GM19351 (cell line): ENCODE data around the gene HPCA.

Experiments
- ATAC-seq: cut with Tn5 transposase; IDR thresholded peaks from one replicate; pipeline ENCODE4 v1.9.1; 2021; ENCODE audit warnings: mild to moderate bottlenecking, moderate library complexity; ENCODE audit not compliant: unreplicated experiment

The HPCA gene

GRCh38 chr1:32886004-32886827 is at the start of gene HPCA:
Gene HPCA, plus strand, starts transcription at chr1:32886491. Its CDS starts 2,408 bp downstream, at chr1:32888899.
- no peak for ATAC-seq

GRCh38 chr1:32848354-32849063 is 37.8 kb upstream of the HPCA start:
- ATAC-seq = no peak

GRCh38 chr1:32855861-32856617 is 30.3 kb upstream of the HPCA start:
- no peak for ATAC-seq

DNA sequence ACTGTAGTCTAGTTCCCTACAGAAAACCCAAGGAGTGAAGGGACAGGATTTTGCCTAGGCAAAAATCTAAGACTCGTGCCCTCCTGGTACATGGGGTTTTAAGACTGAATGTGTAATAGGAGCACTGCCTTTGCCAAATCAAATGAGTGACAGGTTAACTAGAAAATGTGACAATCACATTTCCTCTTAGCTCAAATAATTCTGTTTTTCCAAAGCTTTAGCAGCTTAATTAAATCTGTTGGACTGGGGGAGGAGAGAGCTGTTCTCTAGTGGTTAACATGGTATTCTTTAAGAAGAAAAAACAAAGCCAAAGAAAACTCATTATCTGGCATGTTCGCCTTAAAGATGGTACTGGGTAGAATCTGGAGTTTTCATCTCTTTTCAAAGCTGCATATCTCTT is 28.2 kb upstream of the HPCA start:
- ATAC-seq = no peak

GRCh38 chr1:32858791-32859190 is 27.5 kb upstream of the HPCA start:
- no peak for ATAC-seq

- ATAC-seq = no peak
These were observed 26.4 kb upstream of the HPCA start for GRCh38 chr1:32859915-32860314.

DNA sequence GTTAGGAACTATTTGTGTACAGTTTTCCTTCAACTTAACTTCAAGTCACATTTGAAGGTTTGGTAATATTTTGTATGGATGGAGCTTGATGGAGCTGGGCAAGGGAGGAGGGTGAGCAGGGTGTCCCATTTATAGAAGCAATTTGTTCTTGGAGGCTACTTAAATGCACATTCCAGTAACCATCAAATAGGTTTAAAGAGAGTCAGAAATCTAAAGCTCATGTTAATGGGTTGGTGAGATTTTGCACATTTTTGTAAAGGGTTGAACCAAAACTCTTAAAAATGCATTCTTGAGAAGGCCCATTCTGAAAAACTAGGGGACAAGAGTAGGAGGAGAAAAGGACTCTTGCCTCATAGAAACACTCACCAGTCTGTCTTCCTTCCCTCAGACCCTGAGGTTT is 25.7 kb upstream of the HPCA start:
- ATAC-seq = no peak

DNA sequence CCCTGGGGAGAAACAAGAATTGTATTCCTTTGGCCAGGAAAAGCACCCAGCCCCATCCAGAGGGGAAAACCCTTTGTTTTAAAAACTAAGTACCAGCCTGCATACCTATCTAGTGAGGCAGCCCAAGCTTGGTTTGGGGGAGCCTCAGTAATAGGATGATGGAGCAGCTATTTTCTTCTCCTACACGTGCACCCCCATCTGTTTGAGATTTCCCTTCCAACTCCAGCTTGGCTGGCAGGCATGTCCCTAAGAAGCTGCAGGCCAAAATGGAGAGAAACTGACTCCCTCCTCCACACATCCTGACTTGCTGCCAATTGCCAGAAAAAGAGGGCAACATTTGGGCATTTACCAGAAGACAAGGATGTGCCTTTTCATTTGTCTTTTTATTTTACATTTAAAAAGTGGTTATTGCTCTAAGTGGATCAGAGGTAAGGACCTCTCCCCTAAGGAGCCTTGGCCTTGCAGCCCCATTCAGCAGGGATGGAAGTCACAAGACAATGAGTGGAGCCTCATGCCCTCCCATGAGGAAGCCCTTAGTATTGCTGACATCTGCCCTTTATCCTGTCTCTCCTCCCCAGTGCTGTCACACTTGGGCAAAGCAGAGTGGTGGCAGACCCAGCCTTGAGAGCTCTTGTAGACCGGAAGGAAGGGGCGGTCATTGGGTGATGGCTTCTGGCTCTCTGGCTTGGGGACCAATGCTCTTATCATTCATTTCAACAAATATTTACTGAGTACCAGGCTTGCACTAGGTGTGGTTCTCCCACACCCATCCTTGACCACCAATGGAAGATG is 24.2 kb upstream of the HPCA start:
- no peak for ATAC-seq

GRCh38 chr1:32863218-32863880 is 22.9 kb upstream of the HPCA start:
- ATAC-seq = no peak

DNA sequence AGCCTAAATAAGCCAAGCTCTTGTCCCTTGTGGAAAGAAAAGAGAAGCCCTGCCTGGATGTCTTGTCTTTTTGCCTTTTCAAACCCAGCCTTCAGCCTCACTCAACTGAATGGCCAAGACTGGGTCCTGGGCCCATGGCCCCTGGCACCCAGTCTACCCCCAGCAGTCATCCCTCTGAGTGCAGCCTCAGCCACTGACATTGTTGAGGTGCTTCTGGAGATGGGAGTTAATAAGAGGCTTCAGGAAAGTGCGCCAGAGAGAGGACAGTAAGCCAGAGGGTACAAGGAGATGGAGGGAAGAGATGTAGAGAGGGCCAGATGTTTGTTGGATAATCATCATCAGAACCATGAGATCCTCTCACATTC is 22.4 kb upstream of the HPCA start:
- ATAC-seq = no peak

DNA sequence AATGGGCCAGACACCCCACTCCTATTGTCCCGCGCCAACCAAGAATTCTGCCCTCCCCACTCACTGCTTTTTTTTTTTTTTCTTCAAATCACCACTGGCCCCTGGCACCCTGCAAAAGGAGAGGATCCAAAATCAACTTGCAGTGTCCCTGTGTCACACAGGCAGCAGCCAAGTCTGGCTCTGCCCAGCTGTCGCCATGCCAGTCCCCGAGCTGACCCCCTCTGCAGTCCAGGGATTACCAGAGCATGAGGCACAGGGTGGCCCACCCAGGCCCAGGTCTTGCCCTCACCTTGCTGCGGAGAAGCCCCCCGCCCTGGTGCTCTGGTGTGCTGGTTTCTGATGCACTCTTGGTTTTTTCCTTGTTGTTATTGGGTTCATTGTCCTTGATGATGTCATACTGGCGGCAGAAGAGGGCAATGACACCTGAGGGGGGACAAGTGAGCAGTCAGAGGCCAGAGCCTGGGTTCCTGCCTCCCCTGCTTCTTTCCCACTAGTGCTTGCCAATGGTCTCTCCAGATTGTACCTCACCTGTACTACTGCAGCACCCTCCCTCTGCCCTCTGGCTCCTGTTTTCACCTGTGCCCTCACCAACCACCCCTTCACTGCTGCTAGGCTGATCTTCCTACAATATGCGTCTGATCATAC is 21.8 kb upstream of the HPCA start:
- no peak for ATAC-seq

GRCh38 chr1:32865639-32866405 is 20.5 kb upstream of the HPCA start:
- no peak for ATAC-seq

DNA sequence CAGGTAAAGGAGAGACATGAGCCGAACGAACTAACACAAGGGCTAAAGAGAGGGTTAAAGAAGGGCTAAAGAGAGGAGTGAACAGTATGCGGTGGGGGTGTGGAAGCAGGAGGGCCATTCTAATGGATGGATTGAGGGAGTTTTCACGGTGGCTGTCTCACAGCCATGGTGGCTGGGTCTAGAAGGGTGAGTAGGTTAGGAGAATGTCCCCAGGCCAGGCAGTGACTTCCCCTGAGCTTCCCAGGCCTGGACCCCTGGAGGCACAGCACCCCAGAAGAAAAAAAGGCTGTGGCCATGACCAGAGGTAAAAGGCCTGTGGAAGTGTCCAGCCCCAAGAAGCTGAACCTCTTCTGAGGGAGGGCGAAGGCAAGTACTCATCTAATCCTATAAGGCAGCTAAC is 19.1 kb upstream of the HPCA start:
- ATAC-seq = no peak

GRCh38 chr1:32867671-32868070 is 18.6 kb upstream of the HPCA start:
- ATAC-seq = no peak

DNA sequence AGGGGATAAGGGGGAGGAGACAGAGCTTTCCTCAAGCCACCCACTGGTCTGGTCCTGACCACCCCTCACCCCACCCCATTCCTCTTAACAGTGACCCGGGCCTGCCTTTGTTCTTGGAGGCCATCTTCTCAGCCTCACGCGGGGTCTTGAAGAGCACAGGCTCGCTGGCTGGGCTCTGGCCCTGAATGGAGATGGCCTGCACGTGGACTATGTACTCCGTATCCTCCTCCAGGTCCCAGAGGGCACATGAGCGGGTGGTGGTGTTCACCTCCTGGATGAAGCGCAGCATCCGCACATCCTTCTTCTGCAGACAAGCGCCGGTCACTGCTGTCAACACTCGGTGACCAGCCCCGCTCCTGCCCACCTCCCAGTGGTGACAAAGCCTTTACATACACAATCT is 18.2 kb upstream of the HPCA start:
- ATAC-seq = no peak

- ATAC-seq = no peak
These were observed 17.4 kb upstream of the HPCA start for GRCh38 chr1:32868806-32869455.

GRCh38 chr1:32869923-32870614 is 16.2 kb upstream of the HPCA start:
- no peak for ATAC-seq
